ENCODE data around the gene CFAP97D2.

- TF ChIP-seq CTCF (IDR thresholded peaks at IDR 0.05) (no peak), POLR2A (IDR thresholded peaks at IDR 0.05) (no peak)
Observed at GRCh38 chr13:114155926-114156883, 22.9 kb upstream of the CFAP97D2 start.

All from thyroid gland (tissue), 4 donors.